ENCODE data around the gene ANO6.
"Not testable (repeated sequence)": the region's sequence is repeated elsewhere in the genome, so short reads cannot be mapped to it uniquely, and the experiment has no call there.

- TF ChIP-seq CTCF, POLR2AphosphoS5 (IDR thresholded peaks at IDR 0.05): not testable (repeated sequence)
Measured at GRCh38 chr12:45236383-45236782, 20.5 kb downstream of the ANO6 start.

Measured in breast epithelium (tissue), 3 donors.